GM10847 (cell line): Measurements from ENCODE around the gene OR2G2.

Experiments
- POLR2A ChIP-seq: IDR thresholded peaks from 2 replicates; pipeline ENCODE4 v1.6.1; 2011; ENCODE audit not compliant: insufficient read length; ENCODE audit errors: extremely low read depth

OR2G2 gene

GRCh38 chr1:247613405-247613804 lies 25.2 kb downstream of the OR2G2 start:
- TF ChIP-seq POLR2A: no peak

DNA sequence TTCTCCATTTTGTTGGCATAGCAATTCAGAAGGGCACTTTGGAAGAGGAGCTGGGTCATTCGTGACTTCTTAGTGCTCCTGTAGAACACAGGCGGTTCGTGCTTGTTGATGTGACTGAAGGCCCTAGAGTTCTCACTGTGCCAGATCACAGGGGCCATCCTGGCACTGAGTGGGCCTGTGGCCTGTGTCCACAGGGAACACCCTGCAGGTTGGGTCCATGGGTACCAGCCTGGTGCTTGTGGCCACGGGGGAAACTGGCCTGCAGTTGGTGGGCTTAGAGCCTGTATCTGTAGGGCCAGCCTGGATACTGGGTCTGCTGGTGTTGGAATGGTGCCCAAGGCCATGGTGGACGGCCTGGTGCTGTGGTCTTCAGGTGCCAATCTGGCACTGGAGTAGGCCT lies 26.5 kb downstream of the OR2G2 start:
- TF ChIP-seq POLR2A: no peak

- no peak for TF ChIP-seq POLR2A
Observed at GRCh38 chr1:247627951-247628350, 39.8 kb downstream of the OR2G2 start.

- TF ChIP-seq POLR2A: no peak
Observed at GRCh38 chr1:247638011-247638410, 49.9 kb downstream of the OR2G2 start.

GRCh38 chr1:247638781-247639180 lies 50.6 kb downstream of the OR2G2 start:
- no peak for TF ChIP-seq POLR2A
